ENCODE results near the gene ZNF385B. TPM values are rescaled to one million over a fixed set of nuclear protein-coding genes. Genes with fewer than 3 reads are reported as not detected.

Gene ZNF385B
- total and polyA plus RNA-seq, 11 donors, result 0.07 to 12.2 (median 2.3) TPM

DNA sequence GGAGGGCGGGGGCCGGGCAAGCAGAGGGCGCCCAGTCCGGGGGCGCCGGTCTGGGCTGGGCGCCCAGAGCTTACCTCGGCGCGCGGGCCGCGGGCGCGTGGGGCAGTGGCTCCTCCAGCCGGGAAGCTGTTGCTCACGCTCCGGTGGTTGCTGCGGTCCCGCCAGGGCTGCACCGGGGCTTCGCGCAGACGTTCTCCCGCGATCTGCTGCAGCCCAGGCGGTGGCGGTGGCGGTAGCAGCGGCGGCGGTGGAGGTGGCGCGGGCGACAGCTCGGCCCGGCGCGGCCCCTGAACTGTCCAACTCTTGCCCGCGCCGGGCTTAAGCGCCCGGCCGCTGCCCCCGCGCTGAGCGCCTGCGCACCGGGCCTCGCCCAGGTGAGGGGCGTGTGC lies 391 bp downstream of the ZNF385B start:
- no peak for TF ChIP-seq POLR2A (IDR thresholded peaks at IDR 0.05)
- 0 to 1% (median 1%) methylated on average over 27 to 52 of the region's 52 CpGs; no CpG with 5 or more reads in 1 of the 4 donors for WGBS, 4 donors
- Histone ChIP-seq H3K36me3 (no peaks in the 10 kb centered on the region), H3K9me3 (no peaks in the 10 kb centered on the region), H3K27ac (peak overlapping the region in 1 of 12 donors; percentile 33), H3K4me3 (peak overlapping the region in 11 of 12 donors; percentile 25 to 51 (median 45)), H3K4me1 (peaks cover 0 to 18% (median 0%) of the 10 kb centered on the region in 12 donors), H3K27me3 (peaks cover 0 to 64% (median 24%) of the 10 kb centered on the region in 9 donors)
- DNase-seq (peak in 1 of 5 donors; percentile 54), ATAC-seq (peak in 3 of 4 donors; percentile 13 to 46 (median 41))
- intact Hi-C loops (cut with DNase I), result no loop called here

DNA sequence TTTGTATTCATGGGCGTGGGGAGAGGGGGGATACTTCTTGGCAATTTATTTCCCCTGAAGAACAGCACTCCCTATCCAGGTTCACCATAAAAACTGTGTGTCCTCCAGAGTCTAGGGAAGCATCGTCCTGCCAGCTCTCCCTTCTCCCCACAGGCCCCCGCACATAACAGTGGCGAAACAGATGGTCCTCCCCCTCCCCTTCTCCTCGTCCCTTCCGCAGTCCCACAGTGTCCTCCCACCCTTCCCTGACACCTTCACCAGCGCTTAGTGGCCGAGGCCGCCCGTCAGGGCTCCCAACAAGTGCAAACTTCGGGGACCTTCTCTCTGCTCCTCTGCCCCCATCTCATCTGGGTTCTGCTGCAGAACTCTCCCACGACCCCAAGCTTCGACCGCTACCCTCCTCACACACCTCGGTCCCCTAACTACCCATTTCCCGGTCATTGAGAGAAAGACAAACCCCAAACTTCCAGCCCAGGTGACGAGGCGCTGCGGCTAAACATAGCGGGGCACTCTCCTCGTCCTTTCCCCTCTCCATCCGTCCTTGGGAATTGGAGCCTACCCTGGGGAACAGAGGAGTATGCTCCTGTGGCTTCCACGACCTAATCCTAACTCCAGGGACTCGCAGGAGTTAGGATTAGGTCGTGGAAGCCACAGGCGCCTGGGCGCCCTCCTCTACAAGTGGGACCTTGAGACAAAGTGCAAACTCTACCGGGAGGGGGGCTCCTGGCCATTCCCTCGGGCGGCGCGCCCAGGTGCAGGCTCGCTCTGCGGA lies 971 bp downstream of the ZNF385B start:
- Histone ChIP-seq H3K9me3 (no peaks in the 10 kb centered on the region), H3K4me3 (peak overlapping the region in 11 of 12 donors; percentile 25 to 51 (median 45)), H3K36me3 (no peaks in the 10 kb centered on the region), H3K27ac (peak overlapping the region in 1 of 12 donors; percentile 33), H3K4me1 (peaks cover 0 to 18% (median 0%) of the 10 kb centered on the region in 12 donors), H3K27me3 (peaks cover 0 to 62% (median 24%) of the 10 kb centered on the region in 9 donors)
- DNase-seq, result no peak
- peak in 2 of 4 donors; percentile 16 for ATAC-seq
- 9 to 17% (median 13%) methylated on average over 23 to 34 of the region's 34 CpGs for WGBS, 4 donors
- no peak for TF ChIP-seq POLR2A (IDR thresholded peaks at IDR 0.05)
- TF ChIP-seq, protein P1, sequence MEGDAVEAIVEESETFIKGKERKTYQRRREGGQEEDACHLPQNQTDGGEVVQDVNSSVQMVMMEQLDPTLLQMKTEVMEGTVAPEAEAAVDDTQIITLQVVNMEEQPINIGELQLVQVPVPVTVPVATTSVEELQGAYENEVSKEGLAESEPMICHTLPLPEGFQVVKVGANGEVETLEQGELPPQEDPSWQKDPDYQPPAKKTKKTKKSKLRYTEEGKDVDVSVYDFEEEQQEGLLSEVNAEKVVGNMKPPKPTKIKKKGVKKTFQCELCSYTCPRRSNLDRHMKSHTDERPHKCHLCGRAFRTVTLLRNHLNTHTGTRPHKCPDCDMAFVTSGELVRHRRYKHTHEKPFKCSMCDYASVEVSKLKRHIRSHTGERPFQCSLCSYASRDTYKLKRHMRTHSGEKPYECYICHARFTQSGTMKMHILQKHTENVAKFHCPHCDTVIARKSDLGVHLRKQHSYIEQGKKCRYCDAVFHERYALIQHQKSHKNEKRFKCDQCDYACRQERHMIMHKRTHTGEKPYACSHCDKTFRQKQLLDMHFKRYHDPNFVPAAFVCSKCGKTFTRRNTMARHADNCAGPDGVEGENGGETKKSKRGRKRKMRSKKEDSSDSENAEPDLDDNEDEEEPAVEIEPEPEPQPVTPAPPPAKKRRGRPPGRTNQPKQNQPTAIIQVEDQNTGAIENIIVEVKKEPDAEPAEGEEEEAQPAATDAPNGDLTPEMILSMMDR (IDR thresholded peaks at IDR 0.05), result no peak
- intact Hi-C loops (cut with DNase I), result no loop called here

DNA sequence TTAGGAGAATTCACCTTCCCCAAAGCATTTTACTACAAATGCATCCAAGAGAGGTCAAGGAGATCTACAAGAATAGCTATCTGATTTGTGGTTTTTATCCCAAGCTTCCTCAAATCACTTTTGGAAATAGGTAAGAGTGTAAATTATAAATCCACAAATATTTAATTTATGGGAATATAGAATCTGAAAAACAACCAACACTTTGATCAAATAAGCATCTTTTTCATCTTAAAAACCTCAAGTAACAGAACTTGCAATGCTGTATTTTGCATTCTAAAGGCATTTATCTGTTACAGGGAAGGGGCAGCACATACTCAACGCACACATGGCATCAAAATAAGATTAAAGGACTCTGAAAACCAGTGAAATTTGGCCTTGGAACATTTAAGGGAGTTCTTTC lies 1.9 kb downstream of the ZNF385B start:
- intact Hi-C loops (cut with DNase I), result no loop called here
- Histone ChIP-seq H3K4me1 (peaks cover 0 to 18% (median 0%) of the 10 kb centered on the region in 12 donors), H3K27ac (no peak overlapping the region), H3K36me3 (no peaks in the 10 kb centered on the region), H3K9me3 (no peaks in the 10 kb centered on the region), H3K4me3 (no peak overlapping the region), H3K27me3 (peaks cover 0 to 62% (median 17%) of the 10 kb centered on the region in 9 donors)
- TF ChIP-seq POLR2A (IDR thresholded peaks at IDR 0.05), result no peak
- TF ChIP-seq, protein P1 (IDR thresholded peaks at IDR 0.05), result no peak
- 78 to 88% (median 78%) methylated on average over 1 of the region's 1 CpG for WGBS, 4 donors
- ATAC-seq (no peak), DNase-seq (no peak)

DNA sequence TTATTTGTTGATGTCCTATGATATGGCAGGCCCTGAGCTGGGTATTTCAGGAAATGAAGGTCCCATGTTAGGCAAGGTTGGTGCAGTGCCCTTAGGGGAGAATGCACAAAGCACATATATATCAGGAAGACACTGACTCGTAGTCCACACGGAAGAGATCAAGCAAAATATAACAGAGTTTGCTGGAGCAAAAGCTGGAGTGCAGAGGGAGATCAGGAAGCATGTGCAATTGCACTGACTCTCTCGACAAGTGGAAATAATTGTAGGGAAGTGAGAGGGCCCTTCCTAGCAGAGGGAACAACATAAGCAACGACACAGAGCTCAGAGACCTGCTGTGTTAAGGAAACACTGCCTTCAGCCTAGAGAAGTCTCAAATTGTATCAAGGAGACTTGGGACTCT lies 4.2 kb downstream of the ZNF385B start:
- no peak overlapping the region for H3K27ac ChIP-seq
- H3K9me3 ChIP-seq, result no peaks in the 10 kb centered on the region
- intact Hi-C loops (cut with DNase I), result no loop called here
- no peak overlapping the region for H3K4me3 ChIP-seq
- no peak for ATAC-seq
- no peaks in the 10 kb centered on the region for H3K36me3 ChIP-seq
- DNase-seq, result no peak
- WGBS, 4 donors, result 58 to 66% (median 62%) methylated on average over 4 of the region's 4 CpGs
- H3K27me3 ChIP-seq, result peaks cover 0 to 56% (median 14%) of the 10 kb centered on the region in 9 donors
- H3K4me1 ChIP-seq, result peaks cover 0 to 18% (median 0%) of the 10 kb centered on the region in 12 donors
- TF ChIP-seq POLR2A (IDR thresholded peaks at IDR 0.05), result no peak
- TF ChIP-seq, protein P1 (IDR thresholded peaks at IDR 0.05), result no peak

All from heart left ventricle (tissue), 16 donors.